Liver (tissue), 9 donors: ENCODE data around the gene DUT. TPM values are rescaled to one million over a fixed set of nuclear protein-coding genes. Genes with fewer than 3 reads are reported as not detected.

ENCODE experiments used
- DNase-seq: peaks from one replicate; pipeline ENCODE4 v3.0.0-alpha.2; 2017; ENCODE audit warnings: low spot score
- H3K27ac ChIP-seq, 2 donors: one replicate each; pipeline ENCODE4 v1.7.0; 2013; ENCODE audit warnings: inconsistent platforms in 2 of 2, low read length in 2 of 2, control low read depth in 1 of 2, low read depth in 1 of 2, mild to moderate bottlenecking in 1 of 2
- H3K27me3 ChIP-seq, 4 donors: one replicate each; pipeline versions ENCODE4 v1.6.1 to v1.7.0; 2013; ENCODE audit warnings: low read length in 3 of 4, inconsistent platforms in 1 of 4, mild to moderate bottlenecking in 1 of 4, moderate library complexity in 1 of 4; ENCODE audit not compliant: control insufficient read depth in 4 of 4, insufficient read depth in 4 of 4
- H3K36me3 ChIP-seq, 4 donors: one replicate each; pipeline versions ENCODE4 v1.6.1 to v1.7.0; 2013; ENCODE audit warnings: low read length in 3 of 4, mild to moderate bottlenecking in 3 of 4, low read depth in 1 of 4, moderate library complexity in 1 of 4; ENCODE audit not compliant: control insufficient read depth in 4 of 4, insufficient read depth in 3 of 4
- H3K4me1 ChIP-seq, 4 donors: one replicate each; pipeline versions ENCODE4 v1.6.1 to v1.7.0; 2013; ENCODE audit warnings: low read length in 3 of 4, mild to moderate bottlenecking in 3 of 4, moderate library complexity in 1 of 4; ENCODE audit not compliant: control insufficient read depth in 4 of 4, insufficient read depth in 4 of 4
- H3K4me3 ChIP-seq, 3 donors: one replicate each; pipeline versions ENCODE4 v1.6.1 to v1.7.0; 2013; ENCODE audit warnings: low read length in 3 of 3, control low read depth in 1 of 3, low read depth in 1 of 3, mild to moderate bottlenecking in 1 of 3
- H3K9ac ChIP-seq, 2 donors: one replicate each; pipeline ENCODE4 v1.7.0; 2013; ENCODE audit warnings: low read length in 2 of 2, mild to moderate bottlenecking in 2 of 2, moderate library complexity in 2 of 2, control low read depth in 1 of 2, low read depth in 1 of 2
- H3K9me3 ChIP-seq, 4 donors: one replicate each; pipeline versions ENCODE4 v1.6.1 to v1.7.0; 2013; ENCODE audit warnings: low read length in 3 of 4; ENCODE audit not compliant: control insufficient read depth in 4 of 4
- ATF3 ChIP-seq: IDR thresholded peaks from 2 replicates; pipeline ENCODE4 v1.6.1; 2016; ENCODE audit warnings: antibody characterized with exemption
- EGR1 ChIP-seq, 2 donors: IDR thresholded peaks; 2 replicates each; pipeline ENCODE4 v1.6.1; 2016 to 2018; ENCODE audit warnings: antibody characterized with exemption in 2 of 2, low read depth in 2 of 2
- FOXA1 ChIP-seq: IDR thresholded peaks from 2 replicates; pipeline ENCODE4 v1.6.1; 2016; ENCODE audit warnings: antibody characterized with exemption
- FOXA2 ChIP-seq: IDR thresholded peaks from 2 replicates; pipeline ENCODE4 v1.6.1; 2016; ENCODE audit warnings: antibody characterized with exemption
- GABPA ChIP-seq, 2 donors: IDR thresholded peaks in 1 of 2; conservative IDR thresholded peaks in 1 of 2; 2 replicates each; pipeline ENCODE4 v1.6.1; 2016; ENCODE audit warnings: antibody characterized with exemption in 2 of 2, mild to moderate bottlenecking in 1 of 2, moderate library complexity in 1 of 2
- HNF4A ChIP-seq, 2 donors: conservative IDR thresholded peaks; 2 replicates each; pipeline ENCODE4 v1.6.1; 2016; ENCODE audit warnings: antibody characterized with exemption in 2 of 2, mild to moderate bottlenecking in 2 of 2
- HNF4G ChIP-seq: IDR thresholded peaks from 2 replicates; pipeline ENCODE4 v1.6.1; 2016; ENCODE audit warnings: antibody characterized with exemption
- JUND ChIP-seq, 2 donors: IDR thresholded peaks; 2 replicates each; pipeline ENCODE4 v1.6.1; 2016; ENCODE audit warnings: antibody characterized with exemption in 2 of 2
- MAX ChIP-seq: IDR thresholded peaks from 2 replicates; pipeline ENCODE4 v1.6.1; 2016; ENCODE audit warnings: antibody characterized with exemption
- NR2F2 ChIP-seq: IDR thresholded peaks from 2 replicates; pipeline ENCODE4 v1.6.1; 2016; ENCODE audit warnings: antibody characterized with exemption
- RAD21 ChIP-seq, 2 donors: IDR thresholded peaks; 2 replicates each; pipeline ENCODE4 v1.6.1; 2016; ENCODE audit warnings: antibody characterized with exemption in 2 of 2, mild to moderate bottlenecking in 2 of 2
- RXRA ChIP-seq, 2 donors: IDR thresholded peaks; 2 replicates each; pipeline ENCODE4 v1.6.1; 2017 to 2018; ENCODE audit warnings: antibody characterized with exemption in 2 of 2, mild to moderate bottlenecking in 1 of 2
- SP1 ChIP-seq: IDR thresholded peaks from 2 replicates; pipeline ENCODE4 v1.6.1; 2018; ENCODE audit warnings: antibody characterized with exemption, mild to moderate bottlenecking
- TAF1 ChIP-seq: conservative IDR thresholded peaks from 2 replicates; pipeline ENCODE4 v1.6.1; 2016; ENCODE audit warnings: antibody characterized with exemption, mild to moderate bottlenecking
- YY1 ChIP-seq: IDR thresholded peaks from 2 replicates; pipeline ENCODE4 v1.6.1; 2016; ENCODE audit warnings: antibody characterized with exemption, mild to moderate bottlenecking
- WGBS: extraction: QIAGEN DNeasy Blood & Tissue Kit; methylation state at CpG from one replicate; pipeline ENCODE4 v1.1.7; 2013; 5-methylcytosine and 5-hydroxymethylcytosine counted together
- polyA plus RNA-seq, 2 donors: library from polyadenylated mRNA; stranded (reverse) in 1 of 2; unstranded in 1 of 2; fragments of 200-250 nt in 1 of 2; fragments of >200 nt in 1 of 2; fragmentation: Nextera tagmentation in 1 of 2; extraction: Ambion mirVana in 1 of 2; gene quantifications; one replicate each; pipeline versions ENCODE4 v1.2.1 to v1.2.3, GENCODE V29; 2013 to 2015
- total RNA-seq, 2 donors: library from RNA; depleted of rRNA; stranded (reverse); fragments of >200 nt; gene quantifications; one replicate each; pipeline ENCODE4 v1.2.3, GENCODE V29; 2014
- TF ChIP-seq, protein P1 (sequence below): fragments of 150-350 bp; IDR thresholded peaks from 2 replicates; pipeline ENCODE4 v1.5.1; 2017; ENCODE audit warnings: improper control_type of control experiment, low read depth, low read length; ENCODE audit not compliant: missing input control
- TF ChIP-seq, protein P2 (sequence below): IDR thresholded peaks from 2 replicates; pipeline ENCODE4 v1.6.1; 2016; ENCODE audit warnings: antibody characterized with exemption, mild to moderate bottlenecking
- TF ChIP-seq, protein P3 (sequence below): IDR thresholded peaks from 2 replicates; pipeline ENCODE4 v1.6.1; 2016; ENCODE audit warnings: antibody characterized with exemption
- donor health status: healthy.
- donor health status: healthy.
- donor health status: healthy.
- donor health status: healthy.
- donor health status: healthy.

Gene DUT
- total and polyA plus RNA-seq, 4 donors = 12.8 to 58.7 (median 35.1) TPM

- no peak overlapping the region for H3K27ac ChIP-seq
- no peaks in the 10 kb centered on the region for H3K9me3 ChIP-seq
- H3K27me3 ChIP-seq = no peaks in the 10 kb centered on the region
Measured at GRCh38 chr15:48374472-48374871, 43.2 kb downstream of the DUT start.

DNA sequence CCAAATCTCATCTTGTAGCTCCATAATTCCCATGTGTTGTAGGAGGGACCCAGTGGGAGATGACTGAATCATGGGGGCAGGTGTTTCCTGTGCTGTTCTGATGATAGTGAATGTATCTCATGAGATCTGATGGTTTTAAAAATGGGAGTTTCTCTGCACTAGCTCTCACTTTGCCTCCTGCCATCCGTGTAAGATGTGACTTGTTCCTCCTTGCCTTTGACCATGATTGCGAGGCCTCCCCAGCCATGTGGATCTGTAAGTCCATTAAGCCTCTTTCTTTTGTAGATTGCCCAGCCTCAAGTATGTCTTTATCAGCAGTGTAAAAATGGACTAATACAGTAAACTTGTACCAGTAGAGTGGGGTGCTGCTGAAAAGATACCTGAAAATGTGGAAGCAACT, 44.5 kb downstream of the DUT start:
- no peak for DNase-seq
- no peak overlapping the region for H3K4me3 ChIP-seq
- H3K9ac ChIP-seq = no peak overlapping the region
- H3K27ac ChIP-seq = no peak overlapping the region
- H3K36me3 ChIP-seq = no peaks in the 10 kb centered on the region
- no peaks in the 10 kb centered on the region for H3K9me3 ChIP-seq
- no peaks in the 10 kb centered on the region for H3K27me3 ChIP-seq
- no peaks in the 10 kb centered on the region for H3K4me1 ChIP-seq
- TF ChIP-seq FOXA1 (no peak), HNF4A (conservative IDR thresholded peaks at IDR 0.05) (no peak), TAF1 (no peak), YY1 (no peak), JUND (IDR thresholded peaks at IDR 0.05) (no peak), GABPA (IDR thresholded peaks at IDR 0.05 in 1 of 2, conservative IDR thresholded peaks at IDR 0.05 in 1 of 2) (no peak), HNF4G (no peak), RXRA (IDR thresholded peaks at IDR 0.05) (no peak), SP1 (no peak), EGR1 (IDR thresholded peaks at IDR 0.05; ENCODE audit: low read depth in 2 of 2) (no peak), FOXA2 (no peak), ATF3 (no peak), MAX (no peak), RAD21 (IDR thresholded peaks at IDR 0.05) (no peak), NR2F2 (no peak)
- TF ChIP-seq, protein P1, sequence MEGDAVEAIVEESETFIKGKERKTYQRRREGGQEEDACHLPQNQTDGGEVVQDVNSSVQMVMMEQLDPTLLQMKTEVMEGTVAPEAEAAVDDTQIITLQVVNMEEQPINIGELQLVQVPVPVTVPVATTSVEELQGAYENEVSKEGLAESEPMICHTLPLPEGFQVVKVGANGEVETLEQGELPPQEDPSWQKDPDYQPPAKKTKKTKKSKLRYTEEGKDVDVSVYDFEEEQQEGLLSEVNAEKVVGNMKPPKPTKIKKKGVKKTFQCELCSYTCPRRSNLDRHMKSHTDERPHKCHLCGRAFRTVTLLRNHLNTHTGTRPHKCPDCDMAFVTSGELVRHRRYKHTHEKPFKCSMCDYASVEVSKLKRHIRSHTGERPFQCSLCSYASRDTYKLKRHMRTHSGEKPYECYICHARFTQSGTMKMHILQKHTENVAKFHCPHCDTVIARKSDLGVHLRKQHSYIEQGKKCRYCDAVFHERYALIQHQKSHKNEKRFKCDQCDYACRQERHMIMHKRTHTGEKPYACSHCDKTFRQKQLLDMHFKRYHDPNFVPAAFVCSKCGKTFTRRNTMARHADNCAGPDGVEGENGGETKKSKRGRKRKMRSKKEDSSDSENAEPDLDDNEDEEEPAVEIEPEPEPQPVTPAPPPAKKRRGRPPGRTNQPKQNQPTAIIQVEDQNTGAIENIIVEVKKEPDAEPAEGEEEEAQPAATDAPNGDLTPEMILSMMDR = no peak
- TF ChIP-seq, protein P2, sequence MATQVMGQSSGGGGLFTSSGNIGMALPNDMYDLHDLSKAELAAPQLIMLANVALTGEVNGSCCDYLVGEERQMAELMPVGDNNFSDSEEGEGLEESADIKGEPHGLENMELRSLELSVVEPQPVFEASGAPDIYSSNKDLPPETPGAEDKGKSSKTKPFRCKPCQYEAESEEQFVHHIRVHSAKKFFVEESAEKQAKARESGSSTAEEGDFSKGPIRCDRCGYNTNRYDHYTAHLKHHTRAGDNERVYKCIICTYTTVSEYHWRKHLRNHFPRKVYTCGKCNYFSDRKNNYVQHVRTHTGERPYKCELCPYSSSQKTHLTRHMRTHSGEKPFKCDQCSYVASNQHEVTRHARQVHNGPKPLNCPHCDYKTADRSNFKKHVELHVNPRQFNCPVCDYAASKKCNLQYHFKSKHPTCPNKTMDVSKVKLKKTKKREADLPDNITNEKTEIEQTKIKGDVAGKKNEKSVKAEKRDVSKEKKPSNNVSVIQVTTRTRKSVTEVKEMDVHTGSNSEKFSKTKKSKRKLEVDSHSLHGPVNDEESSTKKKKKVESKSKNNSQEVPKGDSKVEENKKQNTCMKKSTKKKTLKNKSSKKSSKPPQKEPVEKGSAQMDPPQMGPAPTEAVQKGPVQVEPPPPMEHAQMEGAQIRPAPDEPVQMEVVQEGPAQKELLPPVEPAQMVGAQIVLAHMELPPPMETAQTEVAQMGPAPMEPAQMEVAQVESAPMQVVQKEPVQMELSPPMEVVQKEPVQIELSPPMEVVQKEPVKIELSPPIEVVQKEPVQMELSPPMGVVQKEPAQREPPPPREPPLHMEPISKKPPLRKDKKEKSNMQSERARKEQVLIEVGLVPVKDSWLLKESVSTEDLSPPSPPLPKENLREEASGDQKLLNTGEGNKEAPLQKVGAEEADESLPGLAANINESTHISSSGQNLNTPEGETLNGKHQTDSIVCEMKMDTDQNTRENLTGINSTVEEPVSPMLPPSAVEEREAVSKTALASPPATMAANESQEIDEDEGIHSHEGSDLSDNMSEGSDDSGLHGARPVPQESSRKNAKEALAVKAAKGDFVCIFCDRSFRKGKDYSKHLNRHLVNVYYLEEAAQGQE = no peak
- TF ChIP-seq, protein P3, sequence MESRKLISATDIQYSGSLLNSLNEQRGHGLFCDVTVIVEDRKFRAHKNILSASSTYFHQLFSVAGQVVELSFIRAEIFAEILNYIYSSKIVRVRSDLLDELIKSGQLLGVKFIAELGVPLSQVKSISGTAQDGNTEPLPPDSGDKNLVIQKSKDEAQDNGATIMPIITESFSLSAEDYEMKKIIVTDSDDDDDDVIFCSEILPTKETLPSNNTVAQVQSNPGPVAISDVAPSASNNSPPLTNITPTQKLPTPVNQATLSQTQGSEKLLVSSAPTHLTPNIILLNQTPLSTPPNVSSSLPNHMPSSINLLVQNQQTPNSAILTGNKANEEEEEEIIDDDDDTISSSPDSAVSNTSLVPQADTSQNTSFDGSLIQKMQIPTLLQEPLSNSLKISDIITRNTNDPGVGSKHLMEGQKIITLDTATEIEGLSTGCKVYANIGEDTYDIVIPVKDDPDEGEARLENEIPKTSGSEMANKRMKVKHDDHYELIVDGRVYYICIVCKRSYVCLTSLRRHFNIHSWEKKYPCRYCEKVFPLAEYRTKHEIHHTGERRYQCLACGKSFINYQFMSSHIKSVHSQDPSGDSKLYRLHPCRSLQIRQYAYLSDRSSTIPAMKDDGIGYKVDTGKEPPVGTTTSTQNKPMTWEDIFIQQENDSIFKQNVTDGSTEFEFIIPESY = no peak
- 92% methylated on average over 2 of the region's 2 CpGs for WGBS

More at GRCh38 chr15:48374472-48374871, 43.2 kb downstream of the DUT start:
- Histone ChIP-seq H3K4me3 (no peak overlapping the region), H3K9ac (no peak overlapping the region), H3K36me3 (no peaks in the 10 kb centered on the region), H3K4me1 (no peaks in the 10 kb centered on the region)
- DNase-seq = no peak
- WGBS = 74% methylated on average over 3 of the region's 3 CpGs
- no peak for TF ChIP-seq HNF4G
- TF ChIP-seq TAF1 = no peak
- TF ChIP-seq, protein P3 = no peak
- TF ChIP-seq JUND (IDR thresholded peaks at IDR 0.05) = no peak
- no peak for TF ChIP-seq SP1
- TF ChIP-seq MAX = no peak
- no peak for TF ChIP-seq EGR1 (IDR thresholded peaks at IDR 0.05; ENCODE audit: low read depth in 2 of 2)
- no peak for TF ChIP-seq FOXA2
- no peak for TF ChIP-seq YY1
